HFFc6 (cell line): ENCODE results near the gene PDGFC. TPM values are rescaled to one million over a fixed set of nuclear protein-coding genes. Genes with fewer than 3 reads are reported as not detected.

Experiments used
- DNase-seq: peaks from one replicate; pipeline ENCODE4 v3.0.0-alpha.2; 2018
- H3K27ac Mint-ChIP-seq: 2 replicates; pipeline ENCODE4 v1.8.0; 2020; ENCODE audit warnings: mild to moderate bottlenecking, mixed read lengths
- H3K27me3 Mint-ChIP-seq: 2 replicates; pipeline ENCODE4 v1.8.0; 2021; ENCODE audit warnings: mild to moderate bottlenecking, moderate library complexity, mixed read lengths; ENCODE audit not compliant: insufficient read depth
- H3K36me3 Mint-ChIP-seq: 2 replicates; pipeline ENCODE4 v1.8.0; 2021; ENCODE audit warnings: low read depth, mixed read lengths
- H3K4me1 Mint-ChIP-seq: 2 replicates; pipeline ENCODE4 v1.8.0; 2020; ENCODE audit warnings: low read depth, mixed read lengths
- H3K4me3 Mint-ChIP-seq: 2 replicates; pipeline ENCODE4 v1.8.0; 2020; ENCODE audit warnings: mild to moderate bottlenecking, moderate library complexity, mixed read lengths
- H3K9me3 Mint-ChIP-seq: 2 replicates; pipeline ENCODE4 v1.8.0; 2020; ENCODE audit warnings: mild to moderate bottlenecking, mixed read lengths
- CTCF ChIP-seq: fragments of 200-600 bp; sonication (generic); IDR thresholded peaks from 2 replicates; pipeline ENCODE4 v1.5.0; 2021; ENCODE audit warnings: antibody characterized with exemption, mild to moderate bottlenecking
- total RNA-seq, 6 experiments: library from RNA; stranded (reverse); fragmentation: NEBNext Ultra II Directional; extraction: Animal tissue kit (Norgen Biotek cat#: 25700); gene quantifications; 2 replicates in 1 of 6; 3 replicates in 5 of 6; pipeline ENCODE4 v1.2.3, GENCODE V29; 2021

The PDGFC gene
- total RNA-seq, 6 experiments from 2014 or later, result 71.5 to 112 (median 76.1) TPM

- H3K27ac Mint-ChIP-seq, result no peak overlapping the region
- no peak overlapping the region for H3K4me3 Mint-ChIP-seq
- peaks cover 15% of the 10 kb centered on the region for H3K4me1 Mint-ChIP-seq
- DNase-seq, result peak; percentile 47
- no peaks in the 10 kb centered on the region for H3K27me3 Mint-ChIP-seq
- peaks cover 5% of the 10 kb centered on the region for H3K9me3 Mint-ChIP-seq
- TF ChIP-seq CTCF, result peak; percentile 82
- H3K36me3 Mint-ChIP-seq, result peaks cover under 1% of the 10 kb centered on the region; the same call in 1 of the 2 replicates
These were observed 11.8 kb upstream of the PDGFC start for GRCh38 chr4:156983366-156983765.

- Mint-ChIP-seq H3K27ac (no peak overlapping the region), H3K4me3 (no peak overlapping the region), H3K27me3 (no peaks in the 10 kb centered on the region), H3K4me1 (peaks cover 36% of the 10 kb centered on the region), H3K9me3 (no peaks in the 10 kb centered on the region), H3K36me3 (no peaks in the 10 kb centered on the region)
- TF ChIP-seq CTCF, result no peak
- DNase-seq, result no peak
These were observed 9.7 kb upstream of the PDGFC start for GRCh38 chr4:156981262-156981769.

GRCh38 chr4:156977435-156978160, 6.0 kb upstream of the PDGFC start:
- no peak for TF ChIP-seq CTCF
- Mint-ChIP-seq H3K27ac (peak overlapping the region; percentile 45), H3K4me3 (peak overlapping the region; percentile 50), H3K4me1 (peaks cover 73% of the 10 kb centered on the region), H3K9me3 (no peaks in the 10 kb centered on the region), H3K36me3 (no peaks in the 10 kb centered on the region), H3K27me3 (no peaks in the 10 kb centered on the region)
- DNase-seq, result peak; percentile 88

- Mint-ChIP-seq H3K36me3 (no peaks in the 10 kb centered on the region), H3K9me3 (no peaks in the 10 kb centered on the region), H3K27me3 (no peaks in the 10 kb centered on the region), H3K4me3 (peak overlapping the region; percentile 58), H3K4me1 (peaks cover 80% of the 10 kb centered on the region), H3K27ac (peak overlapping the region; percentile 73)
- TF ChIP-seq CTCF, result no peak
- peak; percentile 75 for DNase-seq
These were observed 4.5 kb upstream of the PDGFC start for GRCh38 chr4:156976147-156976546.

DNA sequence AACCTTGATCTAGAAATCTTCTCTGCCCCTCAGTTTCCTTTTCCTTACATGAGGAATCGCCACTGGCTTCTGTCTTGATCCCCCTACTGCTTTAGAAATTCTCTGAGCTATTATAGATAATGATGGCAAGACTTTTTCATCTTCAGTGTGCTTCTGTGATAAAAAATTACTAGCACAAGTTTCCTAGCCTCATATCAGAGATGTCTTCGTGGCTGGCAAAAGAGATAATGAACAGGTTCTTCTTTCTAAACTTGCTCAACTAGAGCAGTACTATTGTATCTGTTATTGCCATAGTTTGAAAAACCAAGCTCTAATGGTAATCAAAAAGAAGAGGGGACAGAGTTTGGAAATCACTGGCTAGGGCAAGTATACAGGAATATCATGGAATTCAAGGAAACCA, 4.1 kb upstream of the PDGFC start:
- no peak for DNase-seq
- Mint-ChIP-seq H3K4me3 (peak overlapping the region; percentile 58), H3K9me3 (no peaks in the 10 kb centered on the region), H3K27me3 (no peaks in the 10 kb centered on the region), H3K36me3 (peaks cover 2% of the 10 kb centered on the region), H3K27ac (peak overlapping the region; percentile 73), H3K4me1 (peaks cover 80% of the 10 kb centered on the region)
- TF ChIP-seq CTCF, result no peak
